Cardiac muscle cell (in vitro differentiated cells and primary cell): ENCODE data around the gene ZBTB43. TPM values are rescaled to one million over a fixed set of nuclear protein-coding genes. Genes with fewer than 3 reads are reported as not detected.

Source experiments
- DNase-seq, 2 donors: peaks; one replicate each; pipeline versions ENCODE4 v3.0.0 to v3.0.0-alpha.2; 2010 to 2017; ENCODE audit warnings: low read depth in 1 of 2, low spot score in 1 of 2
- H3K27ac ChIP-seq: fragments of 200-600 bp; sonication (generic); 2 replicates; pipeline ENCODE4 v1.5.1; 2016
- H3K27me3 ChIP-seq: fragments of 200-600 bp; sonication (generic); 2 replicates; pipeline ENCODE4 v1.6.0; 2016; ENCODE audit warnings: control low read depth
- H3K36me3 ChIP-seq: fragments of 200-600 bp; sonication (generic); 2 replicates; pipeline ENCODE4 v1.5.1; 2016; ENCODE audit warnings: control low read depth
- H3K4me1 ChIP-seq: fragments of 200-600 bp; sonication (generic); 2 replicates; pipeline ENCODE4 v1.8.1; 2017; ENCODE audit warnings: low read depth, mild to moderate bottlenecking, mixed run types
- H3K4me3 ChIP-seq: fragments of 200-600 bp; sonication (generic); 2 replicates; pipeline ENCODE4 v1.5.1; 2016; ENCODE audit warnings: mild to moderate bottlenecking
- H3K9me3 ChIP-seq: fragments of 200-600 bp; sonication (generic); 2 replicates; pipeline ENCODE4 v1.5.1; 2017; ENCODE audit warnings: low read depth, mild to moderate bottlenecking, control low read depth
- CTCF ChIP-seq: IDR thresholded peaks from 2 replicates; pipeline ENCODE4 v1.5.1; 2012; ENCODE audit warnings: low read depth, mild to moderate bottlenecking, low read length
- polyA plus RNA-seq: library from polyadenylated mRNA; unstranded; fragments of >200 nt; fragmentation: Nextera tagmentation; extraction: Ambion mirVana; gene quantifications from 2 replicates; pipeline ENCODE4 v1.2.1, GENCODE V29; 2016
- total RNA-seq: library from RNA; depleted of rRNA; stranded (reverse); fragments of >200 nt; gene quantifications from 2 replicates; pipeline ENCODE4 v1.2.3, GENCODE V29; 2016

ZBTB43 gene
- total and polyA plus RNA-seq, 2 experiments from 2014 or later, result 17.6 to 18.6 TPM

GRCh38 chr9:126839301-126839700 is 34.5 kb downstream of the ZBTB43 start:
- Histone ChIP-seq H3K9me3 (no peaks in the 10 kb centered on the region), H3K27ac (peak overlapping the region; percentile 48), H3K27me3 (no peaks in the 10 kb centered on the region), H3K4me3 (no peak overlapping the region), H3K36me3 (peaks cover 7% of the 10 kb centered on the region), H3K4me1 (peaks cover 14% of the 10 kb centered on the region)
- no peak for DNase-seq
- TF ChIP-seq CTCF, result no peak

- Histone ChIP-seq H3K4me3 (no peak overlapping the region), H3K27me3 (no peaks in the 10 kb centered on the region), H3K36me3 (no peaks in the 10 kb centered on the region), H3K27ac (no peak overlapping the region), H3K4me1 (peaks cover 6% of the 10 kb centered on the region), H3K9me3 (no peaks in the 10 kb centered on the region)
- DNase-seq, result no peak
- no peak for TF ChIP-seq CTCF
Observed at GRCh38 chr9:126842220-126842842, 37.5 kb downstream of the ZBTB43 start.

GRCh38 chr9:126842977-126843799 is 38.3 kb downstream of the ZBTB43 start:
- Histone ChIP-seq H3K36me3 (no peaks in the 10 kb centered on the region), H3K27ac (no peak overlapping the region), H3K4me1 (no peaks in the 10 kb centered on the region), H3K27me3 (no peaks in the 10 kb centered on the region), H3K9me3 (no peaks in the 10 kb centered on the region), H3K4me3 (no peak overlapping the region)
- no peak for DNase-seq
- no peak for TF ChIP-seq CTCF

GRCh38 chr9:126844085-126844484 is 39.2 kb downstream of the ZBTB43 start:
- H3K27ac ChIP-seq, result no peak overlapping the region
- no peaks in the 10 kb centered on the region for H3K9me3 ChIP-seq
- no peaks in the 10 kb centered on the region for H3K36me3 ChIP-seq
- H3K4me1 ChIP-seq, result no peaks in the 10 kb centered on the region
- DNase-seq, result peak in 1 of 2 donors; percentile 58
- TF ChIP-seq CTCF, result no peak
- no peak overlapping the region for H3K4me3 ChIP-seq
- no peaks in the 10 kb centered on the region for H3K27me3 ChIP-seq

GRCh38 chr9:126847051-126847450 is 42.2 kb downstream of the ZBTB43 start:
- Histone ChIP-seq H3K36me3 (no peaks in the 10 kb centered on the region), H3K27me3 (no peaks in the 10 kb centered on the region), H3K4me1 (no peaks in the 10 kb centered on the region), H3K9me3 (no peaks in the 10 kb centered on the region), H3K4me3 (no peak overlapping the region), H3K27ac (no peak overlapping the region)
- no peak for TF ChIP-seq CTCF
- no peak for DNase-seq
